Urinary bladder (tissue), 4 donors: ENCODE data around the gene GNG7. TPM values are rescaled to one million over a fixed set of nuclear protein-coding genes. Genes with fewer than 3 reads are reported as not detected.
A peak's percentile ranks its signal among the peaks of the same experiment; 100 is the strongest.
"Not testable (repeated sequence)": the region's sequence is repeated elsewhere in the genome, so short reads cannot be mapped to it uniquely, and the experiment has no call there.

Experiments
- DNase-seq: peaks from one replicate; pipeline ENCODE4 v3.0.0-alpha.2; 2015; ENCODE audit errors: extremely low spot score
- H3K27ac ChIP-seq: one replicate; pipeline ENCODE4 v1.5.1; 2013; ENCODE audit warnings: low read depth, mild to moderate bottlenecking, moderate library complexity
- H3K36me3 ChIP-seq: one replicate; pipeline ENCODE4 v1.6.1; 2013; ENCODE audit warnings: mild to moderate bottlenecking, moderate library complexity; ENCODE audit not compliant: insufficient read depth
- H3K4me1 ChIP-seq: one replicate; pipeline ENCODE4 v1.6.1; 2013; ENCODE audit warnings: mild to moderate bottlenecking, moderate library complexity; ENCODE audit not compliant: insufficient read depth
- H3K4me3 ChIP-seq: one replicate; pipeline ENCODE4 v1.5.1; 2013; ENCODE audit warnings: low read depth, low read length
- WGBS: extraction: QIAGEN DNeasy Blood & Tissue Kit; methylation state at CpG from one replicate; pipeline ENCODE4 v1.1.7; 2013; 5-methylcytosine and 5-hydroxymethylcytosine counted together
- polyA plus RNA-seq: library from polyadenylated mRNA; stranded (reverse); fragments of 200-250 nt; gene quantifications from one replicate; pipeline ENCODE4 v1.2.3, GENCODE V29; 2013
- total RNA-seq: library from RNA; depleted of rRNA; stranded (reverse); fragments of >200 nt; gene quantifications from one replicate; pipeline ENCODE4 v1.2.3, GENCODE V29; 2014
- donor health status: healthy with polysubstance abuse.
- donor health status: healthy.

Gene GNG7
- total and polyA plus RNA-seq, 2 donors = 2.8 to 13.9 TPM

- no peak for DNase-seq
- 72% methylated on average over 4 of the region's 4 CpGs for WGBS
- no peaks in the 10 kb centered on the region for H3K4me1 ChIP-seq
Observed at GRCh38 chr19:2553510-2553909, 149.0 kb downstream of the GNG7 start.

GRCh38 chr19:2552859-2553258, 149.6 kb downstream of the GNG7 start:
- Histone ChIP-seq H3K36me3 (no peaks in the 10 kb centered on the region), H3K4me3 (no peak overlapping the region), H3K4me1 (no peaks in the 10 kb centered on the region), H3K27ac (no peak overlapping the region)
- DNase-seq = no peak
- WGBS = 18% methylated on average over 11 of the region's 11 CpGs

More at GRCh38 chr19:2553510-2553909, 149.0 kb downstream of the GNG7 start:
- no peak overlapping the region for H3K27ac ChIP-seq
- no peaks in the 10 kb centered on the region for H3K36me3 ChIP-seq
- H3K4me3 ChIP-seq = no peak overlapping the region

GRCh38 chr19:2551864-2552185, 150.7 kb downstream of the GNG7 start:
- DNase-seq = no peak
- Histone ChIP-seq H3K4me3 (no peak overlapping the region), H3K36me3 (no peaks in the 10 kb centered on the region), H3K27ac (no peak overlapping the region), H3K4me1 (no peaks in the 10 kb centered on the region)
- 88% methylated on average over 11 of the region's 11 CpGs for WGBS

- Histone ChIP-seq H3K36me3 (no peaks in the 10 kb centered on the region), H3K27ac (no peak overlapping the region), H3K4me3 (no peak overlapping the region), H3K4me1 (no peaks in the 10 kb centered on the region)
- 84% methylated on average over 20 of the region's 20 CpGs for WGBS
- no peak for DNase-seq
Observed at GRCh38 chr19:2551172-2551863, 151.2 kb downstream of the GNG7 start.

- no peaks in the 10 kb centered on the region for H3K36me3 ChIP-seq
- no peak overlapping the region for H3K27ac ChIP-seq
- H3K4me3 ChIP-seq = no peak overlapping the region
- H3K4me1 ChIP-seq = no peaks in the 10 kb centered on the region
- no peak for DNase-seq
- 56% methylated on average over 21 of the region's 21 CpGs for WGBS
Observed at GRCh38 chr19:2550431-2551171, 151.9 kb downstream of the GNG7 start.

- Histone ChIP-seq H3K27ac (no peak overlapping the region), H3K36me3 (no peaks in the 10 kb centered on the region), H3K4me1 (no peaks in the 10 kb centered on the region), H3K4me3 (no peak overlapping the region)
- no peak for DNase-seq
- 66% methylated on average over 11 of the region's 11 CpGs for WGBS
Observed at GRCh38 chr19:2549701-2550191, 152.7 kb downstream of the GNG7 start.

GRCh38 chr19:2548966-2549365, 153.5 kb downstream of the GNG7 start:
- no peak overlapping the region for H3K4me3 ChIP-seq
- no peak overlapping the region for H3K27ac ChIP-seq
- 94% methylated on average over 11 of the region's 11 CpGs for WGBS
- no peak for DNase-seq
- H3K4me1 ChIP-seq = no peaks in the 10 kb centered on the region
- no peaks in the 10 kb centered on the region for H3K36me3 ChIP-seq

GRCh38 chr19:2547721-2548120, 154.8 kb downstream of the GNG7 start:
- no peak for DNase-seq
- Histone ChIP-seq H3K27ac (no peak overlapping the region), H3K36me3 (no peaks in the 10 kb centered on the region), H3K4me1 (no peaks in the 10 kb centered on the region), H3K4me3 (no peak overlapping the region)
- 92% methylated on average over 9 of the region's 9 CpGs for WGBS

- H3K36me3 ChIP-seq = no peaks in the 10 kb centered on the region
- H3K4me1 ChIP-seq = no peaks in the 10 kb centered on the region
- H3K27ac ChIP-seq = no peak overlapping the region
- H3K4me3 ChIP-seq = no peak overlapping the region
- 92% methylated on average over 15 of the region's 15 CpGs for WGBS
- no peak for DNase-seq
Observed at GRCh38 chr19:2547033-2547680, 155.3 kb downstream of the GNG7 start.

- no peak for DNase-seq
- 66% methylated on average over 50 of the region's 50 CpGs for WGBS
- Histone ChIP-seq H3K4me1 (no peaks in the 10 kb centered on the region), H3K4me3 (no peak overlapping the region), H3K27ac (no peak overlapping the region), H3K36me3 (no peaks in the 10 kb centered on the region)
Observed at GRCh38 chr19:2546128-2547032, 156.1 kb downstream of the GNG7 start.

GRCh38 chr19:2545416-2546127, 156.9 kb downstream of the GNG7 start:
- WGBS = 95% methylated on average over 20 of the region's 20 CpGs

GRCh38 chr19:2544576-2545415, 157.7 kb downstream of the GNG7 start:
- H3K4me1 ChIP-seq = no peaks in the 10 kb centered on the region
- DNase-seq = no peak
- no peak overlapping the region for H3K4me3 ChIP-seq
- H3K36me3 ChIP-seq = no peaks in the 10 kb centered on the region
- H3K27ac ChIP-seq = peak overlapping the region; percentile 59
- whole genome bisulfite sequencing = 93% methylated on average over 18 of the region's 18 CpGs

More at GRCh38 chr19:2545416-2546127, 156.9 kb downstream of the GNG7 start:
- not testable (repeated sequence) for H3K36me3 ChIP-seq, DNase-seq, H3K4me3 ChIP-seq, H3K27ac ChIP-seq, H3K4me1 ChIP-seq
